ENCODE measurements around the gene MPG.
"Not testable (repeated sequence)": the region's sequence is repeated elsewhere in the genome, so short reads cannot be mapped to it uniquely, and the experiment has no call there.

The MPG gene

GRCh38 chr16:46510-46909 lies 31.5 kb upstream of the MPG start:
- not testable (repeated sequence) for DNase-seq

GRCh38 chr16:47234-47633 lies 30.8 kb upstream of the MPG start:
- DNase-seq: no peak

GRCh38 chr16:50769-51591 lies 27.0 kb upstream of the MPG start:
- DNase-seq: no peak

- peak; percentile 91 for DNase-seq
Measured at GRCh38 chr16:53346-54236, 24.4 kb upstream of the MPG start, which contains the start of the genes POLR3K and SNRNP25. POLR3K (minus strand) TSS chr16:53608; CDS start chr16:53586, 22 bp downstream. SNRNP25 (plus strand) TSS chr16:53828; CDS start chr16:54017, 189 bp downstream.

- DNase-seq: no peak
Measured at GRCh38 chr16:54237-54581, 23.8 kb upstream of the MPG start.

GRCh38 chr16:55571-56136 lies 22.4 kb upstream of the MPG start:
- no peak for DNase-seq

- DNase-seq: no peak
Measured at GRCh38 chr16:56231-56927, 21.6 kb upstream of the MPG start.

GRCh38 chr16:57711-58110 lies 20.3 kb upstream of the MPG start:
- DNase-seq: no peak

GRCh38 chr16:58491-59439 lies 19.3 kb upstream of the MPG start:
- DNase-seq: no peak

GRCh38 chr16:59440-60059 lies 18.5 kb upstream of the MPG start:
- DNase-seq: no peak

- DNase-seq: no peak
Measured at GRCh38 chr16:60166-60565, 17.9 kb upstream of the MPG start.

GRCh38 chr16:60929-61878 lies 16.8 kb upstream of the MPG start:
- no peak for DNase-seq

GRCh38 chr16:61879-62281 lies 16.1 kb upstream of the MPG start:
- DNase-seq: no peak

- DNase-seq: no peak
Measured at GRCh38 chr16:62283-62967, 15.6 kb upstream of the MPG start.

GRCh38 chr16:62968-63391 lies 15.0 kb upstream of the MPG start:
- no peak for DNase-seq

- no peak for DNase-seq
Measured at GRCh38 chr16:63466-63865, 14.6 kb upstream of the MPG start.

- no peak for DNase-seq
Measured at GRCh38 chr16:63998-64913, 13.8 kb upstream of the MPG start.

GRCh38 chr16:64914-65255 lies 13.1 kb upstream of the MPG start:
- DNase-seq: no peak
